NCI-H748 treated with DMSO at 0.1 percent for 48 hours (cell line): ENCODE measurements around the gene DDRGK1.
"Not testable (repeated sequence)": the region's sequence is repeated elsewhere in the genome, so short reads cannot be mapped to it uniquely, and the experiment has no call there.

ENCODE experiments used
- DNase-seq: peaks from one replicate; lab custom pipeline; 2025; lab: John Stamatoyannopoulos, UW

The DDRGK1 gene

GRCh38 chr20:3215359-3215917, 11.0 kb upstream of the DDRGK1 start:
- DNase-seq = not testable (repeated sequence)

GRCh38 chr20:3213226-3213625, 8.7 kb upstream of the DDRGK1 start:
- DNase-seq = no peak

GRCh38 chr20:3210346-3210745, 5.9 kb upstream of the DDRGK1 start:
- DNase-seq = no peak

GRCh38 chr20:3209946-3210317, 5.5 kb upstream of the DDRGK1 start:
- no peak for DNase-seq

- DNase-seq = peak; percentile 51
These were observed 4.9 kb upstream of the DDRGK1 start, which contains the start of gene ITPA for GRCh38 chr20:3209257-3209945. Gene ITPA, plus strand, starts transcription at chr20:3209498. Its CDS starts 54 bp downstream, at chr20:3209552.

GRCh38 chr20:3208786-3209256, 4.3 kb upstream of the DDRGK1 start:
- DNase-seq = no peak

- DNase-seq = peak; percentile 61
These were observed 963 bp downstream of the DDRGK1 start for GRCh38 chr20:3203315-3204123.

GRCh38 chr20:3202965-3203314, 1.5 kb downstream of the DDRGK1 start:
- DNase-seq = no peak

- no peak for DNase-seq
These were observed 4.3 kb downstream of the DDRGK1 start for GRCh38 chr20:3199976-3200755.

- no peak for DNase-seq
These were observed 5.3 kb downstream of the DDRGK1 start for GRCh38 chr20:3199206-3199605.

- no peak for DNase-seq
These were observed 8.8 kb downstream of the DDRGK1 start for GRCh38 chr20:3195590-3196237.

GRCh38 chr20:3194617-3195280, 9.7 kb downstream of the DDRGK1 start:
- no peak for DNase-seq

- no peak for DNase-seq
These were observed 10.5 kb downstream of the DDRGK1 start for GRCh38 chr20:3193806-3194616.

- DNase-seq = no peak
These were observed 12.1 kb downstream of the DDRGK1 start for GRCh38 chr20:3192226-3193015.

GRCh38 chr20:3190681-3191111, 13.8 kb downstream of the DDRGK1 start:
- DNase-seq = no peak

- no peak for DNase-seq
These were observed 14.8 kb downstream of the DDRGK1 start for GRCh38 chr20:3189561-3190131.

- no peak for DNase-seq
These were observed 15.6 kb downstream of the DDRGK1 start for GRCh38 chr20:3188823-3189413.

- DNase-seq = not testable (repeated sequence)
These were observed 16.6 kb downstream of the DDRGK1 start for GRCh38 chr20:3187861-3188260.
